ENCODE data around the gene CHCHD3.

Gene CHCHD3

GRCh38 chr7:132815696-132816311, 266.1 kb downstream of the CHCHD3 start:
- no peak for DNase-seq (ENCODE audit: low read depth)

GRCh38 chr7:132815130-132815529, 266.8 kb downstream of the CHCHD3 start:
- no peak for DNase-seq (ENCODE audit: low read depth)

- no peak for DNase-seq (ENCODE audit: low read depth)
These were observed 271.3 kb downstream of the CHCHD3 start for GRCh38 chr7:132810561-132810960.

- no peak for DNase-seq (ENCODE audit: low read depth)
These were observed 275.1 kb downstream of the CHCHD3 start for GRCh38 chr7:132806834-132807233.

- no peak for DNase-seq (ENCODE audit: low read depth)
These were observed 276.1 kb downstream of the CHCHD3 start for GRCh38 chr7:132805766-132806165.

- no peak for DNase-seq (ENCODE audit: low read depth)
These were observed 276.9 kb downstream of the CHCHD3 start for GRCh38 chr7:132804849-132805485.

GRCh38 chr7:132800522-132800921, 281.4 kb downstream of the CHCHD3 start:
- DNase-seq (ENCODE audit: low read depth) = no peak

GRCh38 chr7:132799081-132799413, 282.8 kb downstream of the CHCHD3 start:
- no peak for DNase-seq (ENCODE audit: low read depth)

GRCh38 chr7:132797152-132797551, 284.7 kb downstream of the CHCHD3 start:
- DNase-seq (ENCODE audit: low read depth) = no peak

- no peak for DNase-seq (ENCODE audit: low read depth)
These were observed 288.4 kb downstream of the CHCHD3 start for GRCh38 chr7:132793474-132793873.

- DNase-seq (ENCODE audit: low read depth) = no peak
These were observed 290.9 kb downstream of the CHCHD3 start for GRCh38 chr7:132791036-132791435.

- DNase-seq (ENCODE audit: low read depth) = no peak
These were observed 291.8 kb downstream of the CHCHD3 start for GRCh38 chr7:132790104-132790503.

GRCh38 chr7:132789281-132789680, 292.6 kb downstream of the CHCHD3 start:
- no peak for DNase-seq (ENCODE audit: low read depth)

- DNase-seq (ENCODE audit: low read depth) = no peak
These were observed 296.0 kb downstream of the CHCHD3 start for GRCh38 chr7:132785870-132786269.

- no peak for DNase-seq (ENCODE audit: low read depth)
These were observed 297.5 kb downstream of the CHCHD3 start for GRCh38 chr7:132784406-132784805.

GRCh38 chr7:132783824-132784223, 298.1 kb downstream of the CHCHD3 start:
- DNase-seq (ENCODE audit: low read depth) = peak; percentile 74

- peak; percentile 79 for DNase-seq (ENCODE audit: low read depth)
These were observed 298.9 kb downstream of the CHCHD3 start for GRCh38 chr7:132782777-132783640.

GRCh38 chr7:132780822-132781221, 301.1 kb downstream of the CHCHD3 start:
- no peak for DNase-seq (ENCODE audit: low read depth)

- DNase-seq (ENCODE audit: low read depth) = no peak
These were observed 302.7 kb downstream of the CHCHD3 start for GRCh38 chr7:132779164-132779563.

GRCh38 chr7:132778761-132779160, 303.1 kb downstream of the CHCHD3 start:
- no peak for DNase-seq (ENCODE audit: low read depth)

GRCh38 chr7:132777956-132778355, 303.9 kb downstream of the CHCHD3 start:
- DNase-seq (ENCODE audit: low read depth) = no peak

- DNase-seq (ENCODE audit: low read depth) = no peak
These were observed 304.5 kb downstream of the CHCHD3 start for GRCh38 chr7:132777414-132777813.

GRCh38 chr7:132776048-132776620, 305.8 kb downstream of the CHCHD3 start:
- no peak for DNase-seq (ENCODE audit: low read depth)

All from fibroblast of the conjunctiva (primary cell).